ENCODE results near the gene CCDC77. TPM values are rescaled to one million over a fixed set of nuclear protein-coding genes. Genes with fewer than 3 reads are reported as not detected.

CCDC77 gene
- total and polyA plus RNA-seq, 10 of the 15 experiments (the other 5 are each of a cell fraction or from before 2014, with no cell fraction given) = 8.8 to 22.5 (median 15.8) TPM

DNA sequence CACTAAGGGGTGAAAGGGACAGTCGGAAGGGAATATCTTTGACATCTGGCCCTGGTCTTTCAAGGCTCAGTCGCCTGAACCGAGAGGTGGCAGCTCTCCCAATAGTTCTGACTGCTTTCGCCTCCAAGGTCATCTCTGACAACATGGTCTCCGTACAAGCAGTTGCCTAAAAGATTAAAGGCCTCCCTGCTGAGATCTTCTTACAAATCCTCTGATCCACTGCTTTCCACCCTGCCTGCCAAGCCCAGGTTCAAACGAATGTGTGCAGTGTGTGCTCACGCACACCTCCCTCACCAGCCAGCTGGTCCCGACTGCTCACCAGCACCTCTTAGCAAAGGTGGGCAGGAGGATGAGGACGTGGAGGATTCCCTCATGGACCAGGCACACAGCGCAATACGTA, 68.7 kb downstream of the CCDC77 start:
- Histone ChIP-seq H3K4me3 (no peak overlapping the region), H3K9ac (ENCODE audit: control insufficient read depth, insufficient read depth, low read length) (no peak overlapping the region), H3K36me3 (ENCODE audit: control insufficient read depth in 2 of 2, insufficient read depth in 2 of 2, low read length in 1 of 2) (no peaks in the 10 kb centered on the region), H2AFZ (ENCODE audit: control insufficient read depth, low read depth, low read length) (no peak overlapping the region), H3K79me2 (ENCODE audit: control insufficient read depth, insufficient read depth, low read length) (no peaks in the 10 kb centered on the region), H3K4me1 (ENCODE audit: control insufficient read depth, insufficient read depth, low read length) (no peaks in the 10 kb centered on the region), H3K27ac (ENCODE audit: control insufficient read depth, insufficient read depth) (no peak overlapping the region), H3K9me3 (replicated peaks; ENCODE audit: control insufficient read depth, insufficient read depth, low read length) (no peaks in the 10 kb centered on the region), H3K27me3 (replicated peaks in 1 of 2; ENCODE audit: control insufficient read depth in 2 of 2, insufficient read depth in 2 of 2, low read length in 1 of 2) (no peaks in the 10 kb centered on the region; a peak in 1 of 4 replicates), H3K4me2 (ENCODE audit: control insufficient read depth, insufficient read depth) (no peak overlapping the region), H4K20me1 (ENCODE audit: control insufficient read depth, insufficient read depth) (no peaks in the 10 kb centered on the region)
- in situ Hi-C loops (cut with MboI) = no loop called here
- no TSS peak for BruUV-seq (replicated peaks)
- ChIA-PET POLR2A (no interaction called here), SMC1A (ENCODE audit: uncharacterized antibody, unreplicated experiment) (no interaction called here), CTCF (no interaction called here), RAD21 (ENCODE audit: unreplicated experiment) (no interaction called here)
- WGBS (ENCODE audit: insufficient coverage, insufficient replicate concordance, low lambda C conversion rate, missing lambda C conversion rate) = 49% methylated on average over 11 of the region's 11 CpGs
- DNase-seq (ENCODE audit: low read depth, low spot score) (no peak), ATAC-seq (no peak), FAIRE-seq (no peak)
- intact Hi-C loops (cut with micrococcal nuclease; ENCODE audit: unreplicated experiment) = no loop called here
- TF ChIP-seq IRF5 (IDR thresholded peaks at IDR 0.05; ENCODE audit: borderline replicate concordance) (no peak), SUZ12 (IDR thresholded peaks at IDR 0.05; ENCODE audit: unreplicated experiment) (no peak), ZSCAN29 (IDR thresholded peaks at IDR 0.05) (no peak), SIX5 (IDR thresholded peaks at IDR 0.05; ENCODE audit: low read depth, low read length, severe bottlenecking) (no peak), TCF3 (IDR thresholded peaks at IDR 0.05; ENCODE audit: borderline replicate concordance, insufficient read depth, low read depth, low read length) (no peak), NR2C2 (IDR thresholded peaks at IDR 0.05; ENCODE audit: borderline replicate concordance, control insufficient read depth, insufficient read length, low read depth) (no peak), CREB1 (IDR thresholded peaks at IDR 0.05; ENCODE audit: low read depth) (no peak), SMC3 (IDR thresholded peaks at IDR 0.05; ENCODE audit: borderline replicate concordance, low read length) (no peak), SIN3A (IDR thresholded peaks at IDR 0.05; ENCODE audit: low read depth, low read length) (no peak), NRF1 (conservative IDR thresholded peaks at IDR 0.05; ENCODE audit: low read depth, low read length) (no peak)

Data from GM12878 (cell line).